ENCODE results near the gene ALDH1A3.

The ALDH1A3 gene

DNA sequence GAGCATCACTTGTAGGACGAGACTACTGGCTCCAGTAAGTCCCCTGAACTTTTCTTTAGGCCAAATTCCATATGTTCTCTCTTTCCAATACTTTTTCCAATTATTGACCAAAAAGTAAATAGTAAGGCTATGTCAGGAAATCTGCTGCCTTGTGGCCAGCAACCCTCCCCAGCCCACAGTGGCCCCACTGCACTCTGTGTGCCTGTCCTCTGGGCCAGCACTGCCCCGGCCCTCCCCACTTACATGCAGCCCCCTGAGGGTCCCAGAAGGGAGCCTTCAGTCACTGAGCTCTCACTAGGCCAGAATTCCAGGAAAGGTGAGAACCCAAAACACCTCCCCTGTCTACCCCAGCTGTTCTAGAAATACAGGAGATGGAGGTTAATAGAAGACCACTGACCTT is 21.3 kb upstream of the ALDH1A3 start:
- no peak for DNase-seq (ENCODE audit: low read depth in 1 of 2, low spot score in 1 of 2)

DNA sequence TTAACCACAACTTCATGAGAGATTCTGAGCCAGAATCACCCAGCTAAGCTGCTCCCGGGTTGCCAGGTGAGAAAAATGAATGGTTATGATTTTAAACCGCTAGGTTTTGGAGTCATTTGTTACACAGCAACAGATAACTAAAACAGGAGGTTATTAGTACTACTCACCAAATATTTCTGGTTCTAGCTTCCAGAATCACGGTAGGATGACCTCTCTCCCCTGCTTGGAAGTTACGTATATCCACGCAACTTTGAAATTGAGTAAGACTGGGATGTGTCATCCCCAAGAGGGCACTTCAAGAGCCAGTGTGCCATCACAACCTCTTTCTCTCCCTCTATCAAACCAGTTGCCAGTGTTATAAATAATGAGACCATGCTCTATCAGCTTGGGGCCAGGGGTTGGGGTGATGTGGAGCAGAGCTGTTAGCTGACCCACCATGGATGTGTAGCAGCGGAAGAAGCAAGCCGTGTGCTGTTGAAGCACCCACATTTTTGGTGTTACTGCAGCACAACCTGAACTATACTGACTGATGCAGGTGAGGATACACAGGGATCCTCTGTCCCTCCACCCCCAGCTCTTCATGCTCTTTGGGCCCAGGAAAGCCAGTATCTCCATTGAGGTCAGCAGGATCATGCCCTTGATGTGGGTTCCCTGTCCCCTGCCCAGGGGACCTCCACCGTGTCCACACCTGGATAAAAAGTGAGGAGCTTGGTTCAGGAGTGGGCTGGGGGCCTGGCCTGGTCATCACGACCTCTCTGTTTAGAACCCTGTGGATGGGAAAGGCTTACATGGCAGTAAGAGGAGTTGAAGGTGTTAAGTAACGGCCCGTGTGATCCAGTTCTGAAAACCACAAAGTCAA is 19.4 kb upstream of the ALDH1A3 start:
- DNase-seq (ENCODE audit: low read depth in 1 of 2, low spot score in 1 of 2) = no peak

DNA sequence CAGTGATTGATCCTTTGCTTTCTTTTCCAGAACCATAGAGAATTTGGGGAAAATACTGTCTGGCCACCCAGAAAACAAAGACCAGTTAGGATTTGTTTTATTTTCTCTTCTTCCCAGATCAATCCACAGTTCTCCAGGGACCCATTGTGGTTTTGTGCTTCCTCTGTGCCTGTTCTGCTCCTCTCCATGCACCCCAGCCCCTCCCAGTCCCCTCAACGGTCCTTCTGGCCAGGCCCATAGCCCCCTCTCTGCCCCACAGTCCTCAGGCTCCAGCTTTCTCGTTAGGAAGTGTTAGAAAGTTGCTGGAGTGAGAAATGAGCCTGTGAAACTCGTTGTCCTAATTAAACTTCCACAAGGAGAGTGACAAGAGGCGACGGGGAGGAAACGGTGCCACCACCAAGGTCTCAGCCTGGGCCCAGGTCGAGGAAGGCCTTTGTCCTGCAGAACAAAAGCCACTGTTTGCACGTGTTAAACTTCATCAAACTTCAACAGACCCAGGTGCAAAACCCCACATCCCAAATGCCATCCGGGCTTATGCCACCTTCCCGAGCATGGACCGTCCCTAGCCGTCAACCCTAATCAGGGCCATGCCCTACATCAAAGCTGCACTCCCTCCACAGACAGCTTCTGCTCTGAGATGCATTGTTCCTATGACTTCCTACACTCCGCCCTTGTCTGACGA is 18.7 kb upstream of the ALDH1A3 start:
- no peak for DNase-seq (ENCODE audit: low read depth in 1 of 2, low spot score in 1 of 2)

DNA sequence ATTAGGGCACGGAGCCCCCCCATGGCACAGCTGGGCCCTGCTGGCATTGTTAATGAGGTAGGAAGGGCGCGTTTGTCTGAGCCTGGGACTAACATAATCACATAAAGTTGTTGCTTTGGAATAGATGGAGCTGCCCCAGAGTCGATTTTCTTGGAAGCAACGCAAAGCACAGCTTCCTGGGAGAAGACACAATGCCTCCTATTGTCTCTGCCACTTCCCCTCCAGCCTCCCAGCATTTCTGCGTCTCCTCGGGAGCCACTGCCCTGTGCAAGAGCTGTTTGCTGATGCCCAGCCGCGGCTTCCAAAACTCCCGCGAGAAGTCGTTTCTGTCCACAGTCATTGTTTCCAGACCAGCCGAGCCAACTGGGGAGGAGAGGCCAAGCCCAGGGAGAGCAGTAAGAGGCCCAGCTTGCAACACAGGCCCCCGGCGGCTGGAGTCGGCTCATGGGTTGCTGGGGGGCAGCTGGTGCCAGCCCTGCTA is 18.1 kb upstream of the ALDH1A3 start:
- no peak for DNase-seq (ENCODE audit: low read depth in 1 of 2, low spot score in 1 of 2)

- no peak for DNase-seq (ENCODE audit: low read depth in 1 of 2, low spot score in 1 of 2)
Measured at GRCh38 chr15:100862162-100862561, 17.5 kb upstream of the ALDH1A3 start.

DNA sequence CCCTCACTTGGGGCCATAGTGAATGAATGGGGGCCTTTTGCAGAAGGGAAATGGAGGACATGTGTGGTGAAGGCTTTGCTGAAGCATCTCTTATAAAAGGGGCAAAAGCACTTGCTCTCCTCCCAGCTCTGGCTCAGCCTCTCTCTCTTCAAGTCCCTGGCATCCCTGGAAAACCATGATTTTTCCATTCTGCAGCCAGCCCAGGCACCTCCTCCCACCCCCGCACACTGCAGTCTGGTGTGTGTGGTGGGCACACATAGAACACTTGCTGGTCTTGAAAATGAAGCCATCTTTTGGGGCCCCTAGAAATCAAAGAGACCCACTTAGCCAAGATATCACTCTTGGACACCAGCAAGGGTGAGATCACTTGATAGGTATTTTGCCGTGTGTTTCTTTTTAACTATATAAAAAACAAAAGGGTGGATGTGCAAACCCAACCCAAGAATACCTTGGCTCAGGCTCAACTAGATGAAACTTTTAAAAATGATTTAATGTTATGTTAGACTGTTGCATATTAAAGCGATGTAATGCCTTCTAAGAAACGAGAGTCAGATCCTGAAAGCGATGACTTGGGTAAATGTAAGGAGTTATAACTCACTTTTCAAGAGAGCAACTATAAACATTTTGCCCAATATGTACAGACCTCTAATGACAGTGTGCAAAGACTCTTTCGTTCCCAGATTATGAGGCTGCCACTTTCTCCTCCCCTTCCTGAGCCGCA is 16.4 kb upstream of the ALDH1A3 start:
- no peak for DNase-seq (ENCODE audit: low read depth in 1 of 2, low spot score in 1 of 2)

- DNase-seq (ENCODE audit: low read depth in 1 of 2, low spot score in 1 of 2) = no peak
Measured at GRCh38 chr15:100863796-100864267, 15.8 kb upstream of the ALDH1A3 start.

DNA sequence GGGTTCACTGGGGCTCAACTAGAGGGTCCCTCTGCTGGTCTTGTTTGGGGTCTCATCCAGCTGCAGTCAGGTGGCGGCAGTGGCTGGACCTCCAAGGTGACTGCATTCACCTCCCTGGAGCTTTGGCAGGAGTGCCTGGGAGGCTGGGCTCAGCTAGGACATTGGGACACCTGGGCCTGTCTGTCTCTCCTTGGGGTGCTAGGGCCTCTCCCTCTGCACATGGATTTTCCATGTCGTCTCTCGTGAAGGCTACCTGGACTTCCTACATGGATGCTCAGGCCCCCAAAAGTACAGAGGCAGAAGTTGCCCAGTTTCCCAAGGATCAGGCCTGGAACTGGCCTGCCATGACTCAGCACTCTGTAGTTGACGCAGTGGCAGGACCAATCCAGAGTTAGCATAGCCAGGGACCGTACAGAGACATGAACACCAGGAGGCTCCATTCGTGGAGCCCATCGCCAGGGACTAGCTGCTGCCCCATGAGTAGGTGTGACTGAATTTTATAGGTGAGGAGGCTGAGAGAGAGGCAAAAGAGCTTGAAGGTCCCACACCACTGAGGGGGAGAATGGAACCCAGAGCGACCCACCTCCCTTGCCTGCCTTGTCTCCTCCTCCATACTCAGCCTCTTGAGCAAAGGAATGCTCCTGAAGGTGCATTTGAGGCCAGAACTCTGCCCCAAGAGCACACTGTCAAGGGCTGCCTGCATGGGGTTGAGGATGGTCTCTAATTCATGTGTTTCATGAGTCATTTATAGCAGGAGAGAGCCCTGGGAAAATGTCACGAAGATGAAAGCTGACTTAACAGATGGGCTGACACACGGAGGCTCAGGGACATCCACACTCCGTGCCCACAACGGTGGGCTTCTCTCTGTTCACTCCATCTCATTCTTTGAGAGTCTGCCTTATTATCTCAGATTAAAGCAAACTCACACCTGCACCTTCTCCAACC is 13.0 kb upstream of the ALDH1A3 start:
- DNase-seq (ENCODE audit: low read depth in 1 of 2, low spot score in 1 of 2) = no peak

DNA sequence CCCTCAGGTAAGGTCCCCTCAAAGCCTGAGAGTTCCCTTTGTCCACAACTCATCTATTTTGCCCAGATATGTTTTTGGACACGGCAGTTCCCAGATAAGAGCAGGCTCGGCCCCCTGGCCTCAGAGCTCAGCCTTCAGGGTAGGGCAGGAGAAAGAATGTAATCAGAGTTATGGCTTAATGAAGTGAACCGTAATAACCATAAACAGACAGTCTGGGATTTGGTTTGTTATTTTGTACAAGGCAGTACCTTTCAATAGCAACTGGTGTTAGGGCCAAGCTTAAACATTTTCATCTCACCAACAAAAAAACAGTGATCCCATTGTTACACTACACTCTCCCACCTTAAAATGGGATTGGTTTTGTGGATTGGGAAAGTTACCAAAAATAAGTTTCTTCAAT is 12.2 kb upstream of the ALDH1A3 start:
- DNase-seq (ENCODE audit: low read depth in 1 of 2, low spot score in 1 of 2) = no peak

DNA sequence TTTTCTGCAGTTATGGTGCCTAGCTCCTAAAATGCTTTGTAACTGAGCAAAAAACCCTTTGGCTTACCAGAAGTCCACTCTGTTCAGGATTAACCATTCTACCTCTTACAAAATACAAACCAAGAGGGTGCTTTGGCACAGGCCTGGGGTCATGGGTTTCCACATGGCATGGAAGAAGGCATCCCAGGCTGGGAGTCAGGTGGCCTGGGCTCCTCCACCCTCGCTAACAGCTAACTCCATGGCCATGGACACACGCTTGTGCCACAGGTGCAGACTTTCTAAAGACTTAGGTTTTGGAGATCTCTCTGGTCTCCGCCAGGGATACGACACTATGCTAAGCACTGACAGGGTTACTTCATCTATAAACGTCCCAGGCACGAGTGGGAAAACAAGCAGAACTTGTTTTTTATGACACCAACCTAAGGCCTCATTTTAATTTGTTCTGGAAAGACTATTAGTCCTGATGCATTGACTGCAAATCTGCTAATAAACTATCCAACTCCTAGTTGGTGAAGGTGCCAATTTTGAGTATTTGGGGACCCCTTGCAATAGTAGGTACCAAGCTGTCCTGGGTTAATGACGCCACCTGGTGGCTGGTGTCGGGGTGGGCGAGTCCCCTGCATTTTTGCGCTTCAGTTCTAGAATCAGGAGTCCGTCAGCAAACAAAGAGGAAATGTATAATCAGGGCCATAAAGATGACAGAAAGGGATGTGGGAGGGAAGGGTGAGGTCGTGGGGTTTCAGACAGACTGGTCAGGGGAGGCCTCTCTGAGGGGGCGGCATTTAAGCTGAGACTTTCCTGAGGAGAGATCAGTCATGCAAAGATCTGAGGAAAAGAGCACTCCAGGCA is 10.3 kb upstream of the ALDH1A3 start:
- DNase-seq (ENCODE audit: low read depth in 1 of 2, low spot score in 1 of 2) = no peak

- DNase-seq (ENCODE audit: low read depth in 1 of 2, low spot score in 1 of 2) = no peak
Measured at GRCh38 chr15:100873029-100873677, 6.5 kb upstream of the ALDH1A3 start.

DNA sequence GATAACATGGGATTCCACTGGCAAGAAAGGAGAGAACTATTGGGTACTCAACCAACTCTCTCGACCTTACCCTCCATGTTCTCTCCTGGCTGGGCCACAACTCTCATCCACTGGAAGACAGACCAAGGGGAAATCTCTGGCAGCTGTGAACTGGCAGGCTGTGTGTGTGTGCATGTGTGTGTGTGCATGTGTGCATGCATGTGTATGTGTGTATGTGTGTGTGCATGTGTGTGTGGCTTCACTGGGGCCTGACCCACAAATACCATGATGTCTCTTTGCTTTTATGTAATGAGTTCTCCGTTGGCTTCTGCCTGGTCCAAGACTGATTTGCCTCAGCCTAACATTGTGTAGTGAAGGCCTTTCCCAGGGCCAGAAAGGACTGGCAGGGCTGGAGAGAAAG is 4.1 kb upstream of the ALDH1A3 start:
- no peak for DNase-seq (ENCODE audit: low read depth in 1 of 2, low spot score in 1 of 2)

GRCh38 chr15:100875976-100876375 is 3.7 kb upstream of the ALDH1A3 start:
- no peak for DNase-seq (ENCODE audit: low read depth in 1 of 2, low spot score in 1 of 2)

GRCh38 chr15:100877551-100877950 is 2.1 kb upstream of the ALDH1A3 start:
- DNase-seq (ENCODE audit: low read depth in 1 of 2, low spot score in 1 of 2) = no peak

DNA sequence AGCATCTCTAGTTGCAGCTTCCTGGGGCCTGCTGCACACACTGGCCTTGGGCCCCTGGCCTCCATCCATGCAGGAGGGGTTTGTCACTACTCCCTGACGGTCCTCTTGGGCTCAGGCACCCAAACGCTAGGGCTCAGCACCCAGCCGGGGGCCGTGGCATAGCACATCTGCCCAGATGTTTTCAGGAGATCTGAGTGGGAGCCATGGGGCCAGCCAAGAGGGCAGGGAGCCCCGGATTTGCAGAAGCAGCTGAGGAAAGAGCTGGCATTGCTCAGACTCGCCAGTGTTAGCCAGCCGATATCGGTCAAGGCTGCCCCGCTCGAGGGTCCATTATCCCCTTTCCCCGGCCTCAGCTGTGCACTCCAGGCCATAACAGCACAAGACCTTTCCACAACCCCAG is 1.5 kb upstream of the ALDH1A3 start:
- DNase-seq (ENCODE audit: low read depth in 1 of 2, low spot score in 1 of 2) = no peak

GRCh38 chr15:100878648-100879047 is 983 bp upstream of the ALDH1A3 start:
- no peak for DNase-seq (ENCODE audit: low read depth in 1 of 2, low spot score in 1 of 2)

DNA sequence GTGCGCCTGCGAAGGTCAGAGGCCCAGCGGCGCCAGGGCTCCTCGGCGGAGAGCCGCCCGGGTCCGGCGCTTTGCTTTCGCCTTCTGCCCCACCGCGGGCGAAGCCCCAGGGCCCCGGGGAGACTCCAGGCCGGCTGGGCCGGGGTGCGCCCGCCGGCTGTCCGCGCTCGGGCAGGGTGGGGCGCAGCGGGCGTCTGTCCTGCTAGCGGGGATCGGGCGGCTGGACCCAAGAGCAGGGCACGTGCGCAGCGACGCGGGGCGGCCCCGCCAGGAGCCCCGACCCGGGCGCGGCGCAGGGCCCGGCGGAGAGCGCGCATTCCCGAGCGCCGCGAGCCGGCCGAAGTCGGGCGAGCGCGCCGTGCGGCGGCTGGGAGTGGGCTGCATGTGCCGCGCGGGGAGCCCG is 569 bp upstream of the ALDH1A3 start:
- no peak for DNase-seq (ENCODE audit: low read depth in 1 of 2, low spot score in 1 of 2)

DNA sequence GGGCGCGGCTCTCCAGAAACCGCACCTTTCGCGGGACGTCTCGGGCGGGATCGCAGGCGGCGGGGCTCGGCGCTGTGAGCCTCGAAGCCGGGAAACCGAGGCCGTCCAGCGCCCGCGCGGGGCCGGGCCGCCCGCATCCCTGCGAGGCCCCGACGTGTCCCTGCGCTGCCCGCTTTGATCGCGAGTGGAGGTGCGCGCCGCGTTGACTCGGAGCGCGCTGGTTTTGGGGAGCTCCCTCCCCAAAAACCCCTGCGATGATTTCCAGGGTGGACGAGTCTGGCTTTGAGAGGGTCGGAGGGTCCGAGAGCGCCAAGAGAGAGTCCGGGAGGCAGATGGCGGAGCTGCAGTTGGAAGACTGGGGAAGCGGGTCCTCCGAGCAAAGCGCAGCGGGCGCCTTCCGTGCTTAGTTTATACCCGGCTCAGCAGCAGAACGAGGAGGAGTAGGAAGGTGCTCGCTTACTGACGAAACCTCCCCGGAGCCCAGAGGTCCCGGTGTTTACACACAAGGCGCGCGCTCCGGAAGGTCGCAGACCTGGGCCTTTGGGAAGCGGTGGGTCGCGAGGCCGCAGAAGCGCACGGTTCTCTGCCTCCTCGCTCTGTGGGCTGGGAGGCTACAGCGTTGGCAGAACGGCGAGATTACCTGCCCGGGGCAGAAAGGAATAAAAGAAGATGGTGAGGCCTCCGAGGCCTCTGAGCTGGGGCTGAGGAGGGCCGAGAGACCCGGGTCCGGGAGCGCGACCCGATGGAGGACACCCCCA is 687 bp downstream of the ALDH1A3 start:
- DNase-seq (ENCODE audit: low read depth in 1 of 2, low spot score in 1 of 2) = no peak

GRCh38 chr15:100880897-100881242 is 1.2 kb downstream of the ALDH1A3 start:
- no peak for DNase-seq (ENCODE audit: low read depth in 1 of 2, low spot score in 1 of 2)

All from stimulated activated CD4-positive, alpha-beta T cell treated with anti-CD3 and anti-CD28 coated beads, Interleukin-15, amount 100 ng/mL, for 1 hour (primary cell).